Uterus (tissue), 4 donors: Measurements from ENCODE around the gene DHRS12. TPM values are rescaled to one million over a fixed set of nuclear protein-coding genes. Genes with fewer than 3 reads are reported as not detected.

Experiments used
- DNase-seq, 2 donors: peaks; one replicate each; pipeline ENCODE4 v3.0.0-alpha.2; 2019 to 2020
- H3K27ac ChIP-seq, 2 donors: fragments of 200-600 bp; sonication (generic); 1 replicate in 1 of 2; 2 replicates in 1 of 2; pipeline ENCODE4 v1.5.1; 2016 to 2018
- H3K27me3 ChIP-seq, 2 donors: fragments of 200-600 bp; sonication (generic); one replicate each; pipeline ENCODE4 v1.5.1; 2018 to 2019; ENCODE audit warnings: control low read depth in 1 of 2
- H3K36me3 ChIP-seq, 2 donors: fragments of 200-600 bp; sonication (generic); one replicate each; pipeline ENCODE4 v1.5.1; 2019; ENCODE audit warnings: control low read depth in 1 of 2
- H3K4me1 ChIP-seq, 2 donors: fragments of 200-600 bp; sonication (generic); one replicate each; pipeline ENCODE4 v1.5.1; 2018 to 2019; ENCODE audit warnings: control low read depth in 1 of 2
- H3K4me3 ChIP-seq, 2 donors: fragments of 200-600 bp; sonication (generic); 1 replicate in 1 of 2; 2 replicates in 1 of 2; pipeline ENCODE4 v1.5.1; 2018 to 2019; ENCODE audit warnings: mild to moderate bottlenecking in 1 of 2
- H3K9me3 ChIP-seq, 2 donors: fragments of 200-600 bp; sonication (generic); one replicate each; pipeline ENCODE4 v1.5.1; 2019; ENCODE audit warnings: control low read depth in 1 of 2
- CTCF ChIP-seq, 4 experiments: fragments of 200-600 bp in 2 of 4; fragments of 450-650 bp in 2 of 4; sonication (generic) in 2 of 4; IDR thresholded peaks; one replicate each; pipeline ENCODE4 v1.5.1; 2016 to 2019; ENCODE audit warnings: antibody characterized with exemption in 4 of 4, mild to moderate bottlenecking in 2 of 4, moderate library complexity in 1 of 4
- POLR2A ChIP-seq, 2 donors: fragments of 450-650 bp; IDR thresholded peaks; one replicate each; pipeline ENCODE4 v1.6.1; 2016; ENCODE audit warnings: antibody characterized with exemption in 2 of 2, mild to moderate bottlenecking in 1 of 2, moderate library complexity in 1 of 2
- intact Hi-C: fragments of 100-400 bp; cut with DNase I; formaldehyde crosslinking; loops from one replicate; pipeline ENCODE4 v1.15.1; 2023; ENCODE audit warnings: low total_unique reads
- total RNA-seq, 4 donors: library from RNA; depleted of rRNA in 3 of 4; stranded (reverse); fragments of >200 nt in 3 of 4; gene quantifications; one replicate each; pipeline versions ENCODE4 v1.1.0 to v1.2.4, GENCODE V29; 2014 to 2023
- donor health status: DM: yes; HTN: yes; CAD: no.

The DHRS12 gene
- total RNA-seq, 4 donors from 2014 or later, result 5.4 to 18.8 (median 8.5) TPM

- Histone ChIP-seq H3K27ac (peak overlapping the region in 1 of 2 donors; percentile 68), H3K4me1 (peaks cover 0 to 6% of the 10 kb centered on the region in 2 donors), H3K36me3 (no peaks in the 10 kb centered on the region), H3K9me3 (no peaks in the 10 kb centered on the region), H3K27me3 (no peaks in the 10 kb centered on the region), H3K4me3 (no peak overlapping the region)
- DNase-seq, result no peak
- TF ChIP-seq CTCF (IDR thresholded peaks at IDR 0.05) (no peak), POLR2A (IDR thresholded peaks at IDR 0.05) (no peak)
- intact Hi-C loops, result no loop called here
Measured at GRCh38 chr13:51728972-51729371, 75.0 kb downstream of the DHRS12 start.

GRCh38 chr13:51728275-51728673 is 75.7 kb downstream of the DHRS12 start:
- intact Hi-C loops, result no loop called here
- H3K4me1 ChIP-seq, result peaks cover 0 to 6% of the 10 kb centered on the region in 2 donors
- no peak overlapping the region for H3K27ac ChIP-seq
- H3K36me3 ChIP-seq, result no peaks in the 10 kb centered on the region
- DNase-seq, result no peak
- no peak overlapping the region for H3K4me3 ChIP-seq
- H3K27me3 ChIP-seq, result no peaks in the 10 kb centered on the region
- TF ChIP-seq CTCF (IDR thresholded peaks at IDR 0.05) (no peak), POLR2A (IDR thresholded peaks at IDR 0.05) (no peak)
- no peaks in the 10 kb centered on the region for H3K9me3 ChIP-seq

- Histone ChIP-seq H3K27me3 (no peaks in the 10 kb centered on the region), H3K27ac (no peak overlapping the region), H3K4me3 (no peak overlapping the region), H3K36me3 (no peaks in the 10 kb centered on the region), H3K4me1 (peaks cover 0 to 6% of the 10 kb centered on the region in 2 donors), H3K9me3 (no peaks in the 10 kb centered on the region)
- intact Hi-C loops, result no loop called here
- TF ChIP-seq CTCF (IDR thresholded peaks at IDR 0.05) (no peak), POLR2A (IDR thresholded peaks at IDR 0.05) (no peak)
- DNase-seq, result no peak
Measured at GRCh38 chr13:51727634-51728274, 76.2 kb downstream of the DHRS12 start.

- Histone ChIP-seq H3K27me3 (no peaks in the 10 kb centered on the region), H3K27ac (no peak overlapping the region), H3K4me3 (no peak overlapping the region), H3K36me3 (no peaks in the 10 kb centered on the region), H3K4me1 (peaks cover 0 to 2% of the 10 kb centered on the region in 2 donors), H3K9me3 (no peaks in the 10 kb centered on the region)
- DNase-seq, result no peak
- no peak for TF ChIP-seq POLR2A (IDR thresholded peaks at IDR 0.05)
- TF ChIP-seq CTCF (IDR thresholded peaks at IDR 0.05), result no peak
- intact Hi-C loops, result no loop called here
Measured at GRCh38 chr13:51726446-51727193, 77.3 kb downstream of the DHRS12 start.

GRCh38 chr13:51724721-51725120 is 79.2 kb downstream of the DHRS12 start:
- no peaks in the 10 kb centered on the region for H3K27me3 ChIP-seq
- no peak overlapping the region for H3K27ac ChIP-seq
- no peak for DNase-seq
- no peak for TF ChIP-seq CTCF (IDR thresholded peaks at IDR 0.05)
- no peak for TF ChIP-seq POLR2A (IDR thresholded peaks at IDR 0.05)
- H3K4me1 ChIP-seq, result peaks cover 0 to 3% of the 10 kb centered on the region in 2 donors
- no peak overlapping the region for H3K4me3 ChIP-seq
- intact Hi-C loops, result no loop called here
- no peaks in the 10 kb centered on the region for H3K36me3 ChIP-seq
- no peaks in the 10 kb centered on the region for H3K9me3 ChIP-seq
